HepG2 (cell line): ENCODE results near the gene ATP2B2.

ENCODE experiments used
- BHLHE40 ChIP-seq: IDR thresholded peaks from 2 replicates; pipeline ENCODE4 v1.6.1; 2011; ENCODE audit warnings: low read length, improper control_type of control experiment
- CTCF ChIP-seq: sonication (generic); formaldehyde crosslinking; IDR thresholded peaks from 2 replicates; pipeline ENCODE4 v1.5.0; 2020; ENCODE audit warnings: mild to moderate bottlenecking, missing genetic modification reagents, moderate library complexity
- FOXA1 ChIP-seq, 2 experiments: fragments of 450-650 bp in 1 of 2; sonication (generic) in 1 of 2; formaldehyde crosslinking in 1 of 2; IDR thresholded peaks; 2 replicates each; pipeline versions ENCODE4 v1.4.0 to v1.6.1; 2016 to 2020; ENCODE audit warnings: missing genetic modification reagents in 1 of 2
- POLR2AphosphoS5 ChIP-seq: IDR thresholded peaks from 2 replicates; pipeline ENCODE4 v1.6.1; 2012; ENCODE audit warnings: low read depth, low read length
- SETDB1 ChIP-seq: sonication (generic); formaldehyde crosslinking; IDR thresholded peaks from 2 replicates; pipeline ENCODE4 v1.5.1; 2020; ENCODE audit warnings: missing genetic modification reagents, mild to moderate bottlenecking, borderline replicate concordance
- ZFYVE20 ChIP-seq: sonication (generic); formaldehyde crosslinking; IDR thresholded peaks from 2 replicates; pipeline ENCODE4 v1.8.0; 2023; ENCODE audit warnings: low read depth, mild to moderate bottlenecking, moderate library complexity, missing genetic modification reagents, borderline replicate concordance

GRCh38 chr3:10482631-10483363 lies 22.6 kb downstream of the ATP2B2 start:
- TF ChIP-seq POLR2AphosphoS5 (no peak), BHLHE40 (no peak), SETDB1 (no peak), ZFYVE20 (CRISPR knock-in tag) (no peak), FOXA1 (IDR thresholded peaks at IDR 0.05) (no peak), FOXA1 (CRISPR knock-in tag; IDR thresholded peaks at IDR 0.05) (no peak), CTCF (CRISPR knock-in tag) (no peak)
